Calu3 (cell line): ENCODE data around the gene EIF3K. TPM values are rescaled to one million over a fixed set of nuclear protein-coding genes. Genes with fewer than 3 reads are reported as not detected.

Experiments used
- BruUV-seq: library from RNA; stranded (reverse); fragments of 400-500 nt; replicated peaks from 2 replicates; lab custom pipeline; 2021; lab: Mats Ljungman, UMichigan
- CTCF ChIA-PET: fragments of 300-600 bp; sonication (Branson Sonifier 250); formaldehyde crosslinking; loops from one replicate; lab custom pipeline; 2022; ENCODE audit warnings: antibody characterized with exemption; lab: Charles Lee
- DNase-seq: peaks from one replicate; pipeline ENCODE4 v3.0.0; 2022
- H3K27ac Mint-ChIP-seq: one replicate; pipeline ENCODE4 v1.8.0; 2022; ENCODE audit warnings: mixed read lengths; ENCODE audit not compliant: unreplicated experiment
- H3K27me3 Mint-ChIP-seq: one replicate; pipeline ENCODE4 v1.8.0; 2022; ENCODE audit warnings: mixed read lengths; ENCODE audit not compliant: unreplicated experiment
- H3K36me3 Mint-ChIP-seq: one replicate; pipeline ENCODE4 v1.8.0; 2022; ENCODE audit warnings: mild to moderate bottlenecking, moderate library complexity, mixed read lengths; ENCODE audit not compliant: insufficient read depth, unreplicated experiment
- H3K4me1 Mint-ChIP-seq: one replicate; pipeline ENCODE4 v1.8.0; 2022; ENCODE audit warnings: mild to moderate bottlenecking, low read depth, mixed read lengths; ENCODE audit not compliant: unreplicated experiment
- H3K4me3 Mint-ChIP-seq: one replicate; pipeline ENCODE4 v1.8.0; 2022; ENCODE audit warnings: mild to moderate bottlenecking, low read depth, moderate library complexity, mixed read lengths; ENCODE audit not compliant: unreplicated experiment
- H3K9me3 Mint-ChIP-seq: one replicate; pipeline ENCODE4 v1.8.0; 2022; ENCODE audit warnings: low read depth, mixed read lengths; ENCODE audit not compliant: unreplicated experiment
- CTCF ChIP-seq: fragments of 200-600 bp; IDR thresholded peaks from one replicate; pipeline ENCODE4 v1.8.0; 2022; ENCODE audit warnings: antibody characterized with exemption; ENCODE audit not compliant: unreplicated experiment
- intact Hi-C: fragments of 100-400 bp; cut with micrococcal nuclease; formaldehyde crosslinking; loops from one replicate; pipeline ENCODE4 v1.10.0; 2022; ENCODE audit not compliant: unreplicated experiment
- total RNA-seq: library from RNA; stranded (reverse); gene quantifications from 2 replicates; pipeline ENCODE4 v1.2.3, GENCODE V29; 2022

The EIF3K gene
- total RNA-seq, 1 experiment from 2014 or later = 334 TPM

DNA sequence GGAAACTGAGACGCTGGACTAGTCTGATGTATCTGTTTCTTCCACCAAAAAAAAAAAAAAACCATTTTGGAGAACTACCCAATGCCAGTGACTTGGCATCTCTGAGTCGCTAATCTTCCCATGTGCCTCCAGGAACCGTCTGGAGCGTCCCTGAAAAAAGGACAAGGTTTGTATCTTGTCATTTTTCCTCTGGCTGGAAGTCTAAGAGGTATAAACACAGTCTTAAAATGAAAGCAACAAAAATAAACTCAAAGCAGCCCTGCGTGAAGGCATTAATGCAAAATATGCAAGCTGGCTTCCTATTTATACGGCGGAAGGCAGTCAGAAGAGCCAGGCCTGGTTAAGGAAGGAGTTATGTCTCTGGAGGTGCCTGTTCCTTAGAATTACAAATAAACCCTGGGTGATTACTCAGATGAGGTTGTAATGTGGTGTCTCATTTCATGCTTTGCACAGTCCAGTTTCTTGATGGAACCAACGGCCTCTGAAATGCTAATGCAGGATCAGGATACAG lies 48.7 kb downstream of the EIF3K start:
- DNase-seq = no peak
- H3K4me1 Mint-ChIP-seq = peaks cover 100% of the 10 kb centered on the region
- CTCF ChIA-PET = interaction anchor here (0.7 to 2.6 kb wide), 4 partner anchors 15 to 416 kb away, joined by 3 to 10 read pairs (median 5); no protein-coding TSS in a partner anchor
- H3K27me3 Mint-ChIP-seq = no peaks in the 10 kb centered on the region
- no peaks in the 10 kb centered on the region for H3K9me3 Mint-ChIP-seq
- intact Hi-C loops = loop anchor here (2.0 kb wide), 2 partner anchors 15 to 25 kb away; no protein-coding TSS in a partner anchor
- peak overlapping the region; percentile 100 for H3K27ac Mint-ChIP-seq
- BruUV-seq = no TSS peak
- peaks cover 98% of the 10 kb centered on the region for H3K36me3 Mint-ChIP-seq
- no peak for TF ChIP-seq CTCF
- H3K4me3 Mint-ChIP-seq = peak overlapping the region; percentile 29

DNA sequence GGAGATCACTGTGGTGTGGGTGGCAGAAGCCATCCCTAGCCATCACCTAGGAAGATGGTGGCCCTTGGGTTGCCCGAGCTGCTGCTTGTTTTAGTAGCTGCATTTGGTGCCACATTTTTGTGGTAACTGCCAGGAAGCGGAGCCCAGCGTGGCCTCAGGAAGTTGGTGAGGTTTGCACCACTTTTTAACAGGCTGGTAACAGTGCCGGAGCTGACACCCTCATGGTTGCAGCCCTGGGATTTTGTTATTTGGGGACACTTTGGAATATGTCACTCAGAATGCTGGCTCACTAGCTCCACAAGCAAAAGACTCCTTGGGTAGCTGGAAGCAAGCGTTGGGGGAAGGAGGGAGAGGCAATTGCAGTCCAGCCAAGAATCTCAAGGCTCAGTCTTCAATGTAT lies 50.6 kb downstream of the EIF3K start:
- Mint-ChIP-seq H3K27me3 (no peaks in the 10 kb centered on the region), H3K9me3 (no peaks in the 10 kb centered on the region), H3K27ac (peak overlapping the region; percentile 100), H3K4me1 (peaks cover 91% of the 10 kb centered on the region), H3K36me3 (peaks cover 93% of the 10 kb centered on the region), H3K4me3 (peak overlapping the region; percentile 29)
- CTCF ChIA-PET = interaction anchor here (0.7 kb wide), 1 partner anchor 13 kb away, joined by 3 read pairs; no protein-coding TSS in a partner anchor
- DNase-seq = no peak
- intact Hi-C loops = no loop called here
- no peak for TF ChIP-seq CTCF
- no TSS peak for BruUV-seq

GRCh38 chr19:38670921-38671398 lies 52.0 kb downstream of the EIF3K start:
- H3K27me3 Mint-ChIP-seq = no peaks in the 10 kb centered on the region
- no peak for TF ChIP-seq CTCF
- intact Hi-C loops = no loop called here
- no TSS peak for BruUV-seq
- peaks cover 91% of the 10 kb centered on the region for H3K4me1 Mint-ChIP-seq
- no peaks in the 10 kb centered on the region for H3K9me3 Mint-ChIP-seq
- H3K4me3 Mint-ChIP-seq = peak overlapping the region; percentile 29
- H3K36me3 Mint-ChIP-seq = peaks cover 95% of the 10 kb centered on the region
- CTCF ChIA-PET = interaction anchor here (0.6 to 1.3 kb wide), 6 partner anchors 9 to 217 kb away, joined by 3 to 6 read pairs (median 4); no protein-coding TSS in a partner anchor
- H3K27ac Mint-ChIP-seq = peak overlapping the region; percentile 100
- no peak for DNase-seq

- H3K27me3 Mint-ChIP-seq = no peaks in the 10 kb centered on the region
- peak overlapping the region; percentile 29 for H3K4me3 Mint-ChIP-seq
- intact Hi-C loops = no loop called here
- peaks cover 91% of the 10 kb centered on the region for H3K4me1 Mint-ChIP-seq
- H3K9me3 Mint-ChIP-seq = no peaks in the 10 kb centered on the region
- H3K36me3 Mint-ChIP-seq = peaks cover 95% of the 10 kb centered on the region
- BruUV-seq = no TSS peak
- no peak for DNase-seq
- CTCF ChIA-PET = interaction anchor here (0.5 to 0.9 kb wide), 4 partner anchors 10 to 123 kb away, joined by 3 read pairs; no protein-coding TSS in a partner anchor
- peak overlapping the region; percentile 100 for H3K27ac Mint-ChIP-seq
- no peak for TF ChIP-seq CTCF
These were observed 52.7 kb downstream of the EIF3K start for GRCh38 chr19:38671654-38672053.
